Measurements from ENCODE around the gene ATOSA.

ATOSA gene

GRCh38 chr15:52682781-52683180 lies 3.6 kb upstream of the ATOSA start:
- DNase-seq = no peak

- DNase-seq = no peak
Measured at GRCh38 chr15:52682200-52682599, 3.0 kb upstream of the ATOSA start.

GRCh38 chr15:52681441-52681840 lies 2.3 kb upstream of the ATOSA start:
- DNase-seq = no peak

- no peak for DNase-seq
Measured at GRCh38 chr15:52680761-52681160, 1.6 kb upstream of the ATOSA start.

GRCh38 chr15:52680041-52680391 lies 828 bp upstream of the ATOSA start:
- DNase-seq = no peak

GRCh38 chr15:52678468-52679231 lies 538 bp downstream of the ATOSA start:
- peak; percentile 32 to 46 for DNase-seq

GRCh38 chr15:52677593-52678467 lies 1.4 kb downstream of the ATOSA start:
- peak; percentile 39 to 41 for DNase-seq

GRCh38 chr15:52674831-52675230 lies 4.4 kb downstream of the ATOSA start:
- no peak for DNase-seq

GRCh38 chr15:52673734-52674133 lies 5.5 kb downstream of the ATOSA start:
- no peak for DNase-seq

GRCh38 chr15:52673312-52673711 lies 5.9 kb downstream of the ATOSA start:
- DNase-seq = no peak

- no peak for DNase-seq
Measured at GRCh38 chr15:52672661-52673060, 6.5 kb downstream of the ATOSA start.

- no peak for DNase-seq
Measured at GRCh38 chr15:52670087-52670486, 9.1 kb downstream of the ATOSA start.

- DNase-seq = no peak
Measured at GRCh38 chr15:52668133-52668532, 11.1 kb downstream of the ATOSA start.

- DNase-seq = no peak
Measured at GRCh38 chr15:52667597-52667996, 11.6 kb downstream of the ATOSA start.

GRCh38 chr15:52663536-52664294 lies 15.5 kb downstream of the ATOSA start:
- DNase-seq = no peak

GRCh38 chr15:52661909-52662308 lies 17.3 kb downstream of the ATOSA start:
- DNase-seq = no peak

GRCh38 chr15:52660192-52660591 lies 19.0 kb downstream of the ATOSA start:
- DNase-seq = no peak

- no peak for DNase-seq
Measured at GRCh38 chr15:52658955-52659354, 20.2 kb downstream of the ATOSA start.

- DNase-seq = no peak
Measured at GRCh38 chr15:52657338-52657737, 21.9 kb downstream of the ATOSA start.

- no peak for DNase-seq
Measured at GRCh38 chr15:52656412-52656811, 22.8 kb downstream of the ATOSA start.

- no peak for DNase-seq
Measured at GRCh38 chr15:52653431-52653964, 25.7 kb downstream of the ATOSA start.

GRCh38 chr15:52652984-52653383 lies 26.2 kb downstream of the ATOSA start:
- no peak for DNase-seq

- DNase-seq = no peak
Measured at GRCh38 chr15:52652286-52652685, 26.9 kb downstream of the ATOSA start.

All from stimulated activated CD4-positive, alpha-beta T cell treated with anti-CD3 and anti-CD28 coated beads, Interleukin-4, amount 100 ng/mL, for 4 hours (primary cell).